Measurements from ENCODE around the gene LMO1.

- no peak for TF ChIP-seq FOSL1 (IDR thresholded peaks at IDR 0.05; ENCODE audit: insufficient read depth, low read depth, low read length)
- TF ChIP-seq POLR2A (IDR thresholded peaks at IDR 0.05; ENCODE audit: control extremely low read depth in 1 of 2, low read depth in 2 of 2, low read length in 2 of 2) = no peak
- no peak for TF ChIP-seq BRCA1 (IDR thresholded peaks at IDR 0.05; ENCODE audit: low read depth, low read length)
- TF ChIP-seq POLR2AphosphoS5 (IDR thresholded peaks at IDR 0.05; ENCODE audit: low read depth, low read length) = no peak
- no peak for TF ChIP-seq TCF12 (IDR thresholded peaks at IDR 0.05; ENCODE audit: low read depth, low read length)
- no peak for TF ChIP-seq EZH2 (IDR thresholded peaks at IDR 0.05; ENCODE audit: low read depth, low read length, severe bottlenecking)
- no peak for TF ChIP-seq KDM5A (IDR thresholded peaks at IDR 0.05; ENCODE audit: low read length)
- TF ChIP-seq TAF1 (IDR thresholded peaks at IDR 0.05; ENCODE audit: low read depth, low read length) = no peak
- no peak for TF ChIP-seq NRF1 (IDR thresholded peaks at IDR 0.05; ENCODE audit: low read depth, low read length)
Observed at GRCh38 chr11:8298801-8299786, 35.4 kb upstream of the LMO1 start.
